ENCODE data around the gene CERS5. TPM values are rescaled to one million over a fixed set of nuclear protein-coding genes. Genes with fewer than 3 reads are reported as not detected.
"Not testable (repeated sequence)": the region's sequence is repeated elsewhere in the genome, so short reads cannot be mapped to it uniquely, and the experiment has no call there.

CERS5 gene
- total RNA-seq, 2 donors from 2014 or later: 15.6 to 22.8 TPM

DNA sequence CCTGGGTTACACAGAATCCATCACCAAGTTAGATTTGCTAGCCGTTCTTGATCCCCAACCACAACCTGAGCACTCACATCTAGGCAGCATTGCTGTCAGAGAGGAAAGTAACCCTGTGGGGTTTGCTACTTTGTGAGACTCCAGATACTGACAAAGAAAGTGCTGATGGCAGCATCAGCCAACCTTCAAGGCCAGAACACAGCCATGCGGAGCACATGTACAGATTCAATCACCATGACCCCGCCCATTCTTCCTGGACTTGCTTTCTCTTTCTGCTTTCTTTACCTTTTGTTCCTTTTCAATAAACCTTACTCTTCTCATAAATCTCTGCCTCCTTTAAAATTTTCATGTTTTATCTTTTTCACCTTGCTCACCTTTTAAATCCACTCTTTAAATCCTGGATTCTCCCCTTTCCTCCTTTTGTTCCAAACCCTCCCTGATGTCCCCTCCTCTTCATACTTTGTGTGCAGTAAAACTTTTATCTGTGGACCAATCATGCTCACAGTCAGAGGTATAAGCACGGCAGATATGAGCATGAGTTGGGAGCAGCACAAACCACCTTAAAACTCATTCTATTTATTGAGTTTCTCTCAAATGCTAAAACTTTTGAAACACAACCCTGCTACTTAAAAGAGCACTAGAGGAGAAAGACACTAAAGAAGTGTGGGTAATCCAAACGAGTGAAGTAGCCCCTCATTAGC, 21.9 kb upstream of the CERS5 start:
- intact Hi-C loops (cut with DNase I): loop anchor here (10.0 kb wide), 2 partner anchors 126 to 214 kb away; partner anchors contain the start of gene AQP6 (in 1 of the 2)
- DNase-seq: no peak
- ATAC-seq: no peak

DNA sequence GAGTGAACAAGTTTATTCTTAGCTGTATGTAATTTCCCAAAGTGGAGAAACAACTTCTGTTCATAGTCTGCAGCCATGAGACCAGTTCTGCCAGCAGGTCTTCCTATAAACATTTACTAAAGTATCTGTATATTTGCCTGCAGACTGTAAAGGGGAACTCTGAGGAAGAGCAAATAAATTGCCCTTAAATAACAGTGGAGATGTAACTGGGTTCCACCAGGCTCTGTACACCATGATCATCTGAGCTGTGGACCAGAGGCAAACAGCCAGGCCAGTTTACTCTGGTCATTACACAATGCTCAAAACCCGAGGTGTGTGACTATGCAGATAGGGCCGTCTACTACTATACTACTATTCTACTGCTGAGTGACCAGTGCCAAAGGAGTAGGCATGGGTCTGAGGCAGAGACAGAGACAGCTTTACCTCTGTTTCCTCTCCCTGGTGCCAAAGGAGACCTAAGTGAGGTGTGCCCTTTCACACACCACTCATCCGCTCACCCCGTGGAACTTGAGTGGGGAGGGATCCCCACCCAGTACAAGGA, 21.1 kb upstream of the CERS5 start:
- peak; percentile 16 to 36 for ATAC-seq
- intact Hi-C loops (cut with DNase I): loop anchor here (10.0 kb wide), 2 partner anchors 126 to 214 kb away; partner anchors contain the start of gene AQP6 (in 1 of the 2)
- no peak for DNase-seq

DNA sequence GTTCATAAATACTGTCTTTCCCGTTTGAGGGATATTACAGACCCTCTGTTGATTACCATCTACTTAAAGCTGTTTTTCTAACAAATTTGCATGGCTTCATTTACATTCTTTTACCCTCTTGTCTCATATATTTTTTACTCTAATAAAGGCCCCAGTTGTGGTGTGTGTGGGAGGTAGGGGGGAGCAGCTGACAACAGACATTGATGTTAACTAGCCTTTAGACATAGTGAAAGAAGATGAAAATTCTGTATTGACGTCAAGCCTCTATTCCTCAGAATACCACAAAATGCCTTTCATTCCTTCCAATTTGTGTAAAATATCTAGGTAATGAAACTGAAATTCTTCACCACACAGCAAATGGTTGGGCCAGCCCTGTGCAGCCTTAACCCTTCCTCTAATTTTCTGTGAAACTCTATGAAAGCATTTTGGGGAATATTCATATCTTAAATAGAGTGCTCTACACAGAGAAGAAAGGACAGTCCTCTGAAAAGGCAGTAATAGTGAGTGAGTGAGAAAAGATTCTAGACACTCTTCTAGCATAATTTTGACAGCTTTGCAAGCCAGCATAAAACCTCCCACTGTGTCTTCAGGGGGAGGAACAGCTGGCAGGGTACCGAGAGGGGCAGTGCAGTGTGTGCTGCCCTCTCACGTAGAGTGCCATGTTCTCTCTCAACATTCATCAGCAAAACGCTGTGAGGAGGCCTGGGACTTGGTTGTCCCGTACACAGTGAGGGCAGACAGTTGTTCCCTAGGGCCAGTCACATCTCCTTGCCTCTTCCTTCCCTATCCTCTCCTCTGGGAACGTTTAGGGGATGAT, 20.1 kb upstream of the CERS5 start:
- ATAC-seq (peak; percentile 51 to 59), DNase-seq (no peak)
- intact Hi-C loops (cut with DNase I): loop anchor here (10.0 kb wide), 2 partner anchors 128 to 212 kb away; partner anchors contain the start of gene AQP6 (in 1 of the 2)

DNA sequence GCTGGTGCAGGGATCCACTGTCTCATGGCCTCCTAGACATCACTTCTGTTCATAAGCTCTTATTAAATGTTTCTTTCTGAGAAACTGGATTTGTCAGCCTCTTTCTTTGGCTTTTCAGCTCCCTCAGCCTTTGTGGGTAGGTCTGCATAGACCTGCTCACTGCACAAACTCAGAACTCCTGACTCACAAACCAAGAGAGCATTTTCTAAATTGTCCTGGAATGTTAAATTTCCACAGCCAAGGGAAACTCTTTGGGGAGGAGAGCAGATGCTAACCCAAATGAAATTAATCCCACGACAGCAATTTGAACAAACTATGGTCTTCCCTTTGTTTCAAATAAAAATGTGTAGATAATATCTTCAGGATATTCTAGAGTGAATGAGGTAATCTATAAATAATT, 19.5 kb upstream of the CERS5 start:
- no peak for DNase-seq
- intact Hi-C loops (cut with DNase I): loop anchor here (10.0 kb wide), 2 partner anchors 128 to 212 kb away; partner anchors contain the start of gene AQP6 (in 1 of the 2)
- peak in 1 of 2 donors; percentile 14 for ATAC-seq

DNA sequence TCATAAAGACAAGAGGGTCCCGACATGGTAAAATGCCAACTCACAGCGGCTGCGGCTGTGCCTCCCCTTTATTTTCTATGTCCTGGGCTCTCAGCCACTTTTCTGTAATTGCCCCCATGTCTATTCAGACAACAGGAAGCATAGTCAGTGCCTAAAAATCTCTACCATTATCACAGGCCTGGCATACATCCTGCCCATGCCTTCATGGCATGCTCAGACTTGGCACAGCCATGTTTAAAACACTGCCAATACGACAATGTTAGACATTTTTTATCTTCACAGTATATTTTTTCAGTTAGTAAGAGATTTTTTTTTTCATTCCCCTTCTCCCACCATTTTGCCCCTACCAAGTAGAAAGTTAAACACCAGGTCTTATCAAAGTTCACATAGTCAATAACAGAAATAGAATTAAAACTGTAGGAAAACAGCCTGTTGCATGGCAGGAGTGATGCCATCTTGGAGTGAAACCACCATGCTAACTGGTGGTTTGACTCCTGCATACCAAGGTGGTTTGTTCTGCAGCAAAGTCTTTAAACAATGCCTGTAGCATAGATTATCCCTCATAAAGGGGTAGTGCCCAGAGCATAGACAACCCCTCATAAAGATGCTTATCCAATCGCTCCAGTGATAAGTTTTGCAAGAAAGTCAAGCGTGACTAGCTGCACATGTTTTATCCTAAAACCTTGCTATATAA, 18.9 kb upstream of the CERS5 start:
- peak in 1 of 2 donors; percentile 50 for ATAC-seq
- intact Hi-C loops (cut with DNase I): loop anchor here (10.0 kb wide), 2 partner anchors 129 to 211 kb away; partner anchors contain the start of gene AQP6 (in 1 of the 2)
- DNase-seq: no peak

DNA sequence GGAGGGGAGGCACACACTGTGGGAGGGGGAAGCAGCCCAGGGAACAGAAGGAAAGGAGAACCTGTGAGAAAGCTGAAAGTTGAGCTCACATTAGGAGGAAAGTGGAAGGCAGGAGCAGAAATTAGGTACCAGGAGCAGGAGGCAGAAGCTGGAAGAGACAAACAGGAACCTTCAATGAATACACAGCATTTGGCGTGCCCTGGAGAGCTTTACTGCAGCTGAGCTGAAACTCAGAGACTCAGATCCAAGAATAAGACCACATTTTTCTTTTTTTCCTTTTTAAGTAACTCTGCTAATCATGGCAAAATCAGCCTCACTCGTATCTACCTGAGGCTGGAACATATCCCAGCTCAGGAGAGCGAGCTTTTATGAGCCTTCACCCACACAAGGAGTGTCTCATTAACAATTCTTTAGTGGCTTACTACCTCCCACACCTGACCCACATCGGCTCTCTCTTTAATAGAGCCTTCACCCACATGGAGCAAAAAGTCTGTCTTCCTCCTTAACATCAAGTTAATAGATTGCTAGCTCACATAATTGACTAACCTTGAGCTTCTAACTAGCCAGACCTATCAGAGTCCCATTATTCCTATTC, 18.2 kb upstream of the CERS5 start:
- intact Hi-C loops (cut with DNase I): loop anchor here (10.0 kb wide), 2 partner anchors 129 to 211 kb away; partner anchors contain the start of gene AQP6 (in 1 of the 2)
- ATAC-seq: no peak
- no peak for DNase-seq

DNA sequence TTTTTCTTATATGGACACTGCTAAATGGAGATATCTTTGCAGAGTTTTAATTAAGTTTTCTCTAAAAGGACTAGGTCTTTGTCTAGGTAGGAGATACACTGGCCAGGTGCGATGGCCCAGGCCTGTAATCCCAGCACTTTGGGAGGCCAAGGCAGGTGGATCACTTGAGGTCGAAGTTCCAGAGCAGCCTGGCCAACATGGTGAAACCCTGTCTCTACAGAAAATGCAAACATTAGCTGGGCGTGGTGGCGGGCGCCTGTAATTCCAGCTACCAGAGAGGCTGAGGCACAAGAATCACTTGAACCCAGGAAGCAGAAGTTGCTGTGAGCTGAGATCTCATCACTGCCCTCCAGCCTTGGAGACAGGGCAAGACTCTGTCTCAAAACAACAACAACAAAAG, 17.1 kb upstream of the CERS5 start:
- no peak for DNase-seq
- ATAC-seq: no peak
- intact Hi-C loops (cut with DNase I): loop anchor here (10.0 kb wide), 2 partner anchors 131 to 209 kb away; partner anchors contain the start of gene AQP6 (in 1 of the 2)

DNA sequence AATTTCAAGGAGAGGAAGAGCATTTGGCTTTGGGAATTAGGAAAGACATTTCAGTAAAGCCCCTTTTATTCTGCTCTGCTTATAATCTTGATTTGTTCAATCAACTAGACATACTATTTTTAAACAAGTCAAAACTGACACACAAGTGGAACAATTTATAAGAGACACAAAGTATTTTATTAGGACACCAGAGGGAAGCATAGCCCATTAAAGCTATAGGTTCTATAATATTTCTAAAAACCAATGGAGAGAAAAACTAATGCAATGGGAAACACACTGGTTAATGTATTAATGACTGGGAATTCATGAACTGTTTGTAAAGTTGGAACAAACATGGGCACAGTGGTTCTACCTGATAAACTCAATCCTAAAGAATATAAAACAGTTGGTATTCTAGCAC, 15.3 kb upstream of the CERS5 start:
- intact Hi-C loops (cut with DNase I): loop anchor here (10.0 kb wide), 2 partner anchors 132 to 208 kb away; partner anchors contain the start of gene AQP6 (in 1 of the 2)
- ATAC-seq (no peak), DNase-seq (no peak)

DNA sequence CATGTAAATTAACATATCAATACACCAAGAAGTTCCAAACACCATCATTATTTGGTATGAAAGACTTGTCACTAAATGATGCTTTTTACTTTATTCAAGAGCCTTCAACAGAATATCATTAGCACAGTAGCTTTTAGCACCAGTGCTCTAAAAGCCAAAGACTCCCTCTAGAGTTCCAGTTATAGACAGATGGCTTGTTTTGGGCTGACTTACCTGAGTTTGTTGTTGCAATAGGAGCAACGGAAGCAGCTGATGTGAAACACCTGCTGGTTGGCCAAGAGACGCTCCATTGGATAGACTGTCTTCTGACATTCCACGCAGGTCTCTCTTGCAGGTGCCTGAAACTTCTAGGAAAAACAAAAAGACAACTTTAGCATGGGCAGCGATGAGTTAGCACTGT, 14.5 kb upstream of the CERS5 start:
- intact Hi-C loops (cut with DNase I): loop anchor here (10.0 kb wide), 2 partner anchors 133 to 207 kb away; partner anchors contain the start of gene AQP6 (in 1 of the 2)
- ATAC-seq (no peak), DNase-seq (no peak)

DNA sequence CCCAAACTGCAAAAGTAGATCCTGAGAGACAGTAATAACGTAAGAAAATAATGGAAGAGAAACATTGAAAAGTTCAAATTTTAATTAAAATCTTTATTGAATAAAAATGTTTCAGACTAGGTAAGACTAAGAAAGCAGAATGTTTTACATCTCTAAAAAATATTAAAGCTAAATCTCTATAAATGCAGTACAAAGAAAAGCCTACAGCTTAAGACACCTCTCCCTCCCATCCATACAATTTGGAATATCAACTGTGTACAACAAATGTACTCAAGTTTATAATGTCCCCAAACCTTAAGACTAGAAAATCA, 8.5 kb upstream of the CERS5 start:
- no peak for ATAC-seq
- intact Hi-C loops (cut with DNase I): loop anchor here (1.0 to 5.0 kb wide), 2 partner anchors 98 to 100 kb away; no protein-coding TSS in a partner anchor
- DNase-seq: no peak

DNA sequence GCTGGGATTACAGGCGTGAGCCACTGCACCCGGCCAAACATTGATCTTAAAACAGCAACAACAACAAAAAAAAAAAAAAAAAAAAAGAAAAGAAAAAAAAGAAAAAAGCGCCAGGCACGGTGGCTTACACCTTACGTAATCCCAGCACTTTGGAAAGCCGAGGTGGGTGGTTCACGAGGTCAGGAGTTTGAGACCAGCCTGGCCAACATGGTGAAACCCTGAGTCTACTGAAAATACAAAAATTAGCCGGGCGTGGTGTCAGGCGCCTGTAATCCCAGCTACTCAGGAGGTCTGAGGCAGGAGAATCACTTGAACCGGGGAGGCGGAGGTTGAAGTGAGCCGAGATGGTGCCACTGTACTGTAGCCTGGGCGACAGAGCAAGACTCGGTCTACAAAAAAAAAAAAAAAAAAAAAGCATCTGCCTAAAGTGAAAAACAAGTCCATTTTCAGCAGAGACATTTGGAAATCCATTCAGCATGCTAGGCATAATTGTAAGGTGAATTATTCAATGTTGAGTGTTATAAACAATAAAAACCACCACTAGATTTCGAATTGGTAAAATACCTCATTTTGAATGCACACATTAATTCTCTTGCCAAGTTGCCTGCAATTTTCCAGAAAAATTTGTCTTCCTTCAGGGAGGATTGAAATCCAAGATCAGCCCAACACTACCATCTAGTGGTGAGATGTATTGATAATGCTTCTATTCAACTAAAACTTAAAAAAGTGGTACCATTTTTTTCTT, 8.0 kb upstream of the CERS5 start:
- ATAC-seq (no peak), DNase-seq (no peak)
- intact Hi-C loops (cut with DNase I): loop anchor here (1.0 to 5.0 kb wide), 2 partner anchors 98 to 100 kb away; no protein-coding TSS in a partner anchor

DNA sequence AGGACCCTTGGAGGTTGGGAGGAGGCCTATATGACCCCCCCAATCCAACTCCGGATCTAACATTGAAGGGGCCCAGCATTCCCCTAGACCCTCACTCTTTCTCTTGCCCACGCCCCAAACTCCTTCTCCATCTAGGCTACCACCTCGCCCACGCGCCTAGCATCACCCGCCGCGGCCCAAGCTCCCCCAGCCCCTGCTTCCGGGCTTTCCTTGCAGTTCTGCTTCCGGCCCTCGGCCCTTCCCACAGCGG, 445 bp downstream of the CERS5 start:
- DNase-seq (peak; percentile 65), ATAC-seq (peak; percentile 14 to 49)
- intact Hi-C loops (cut with DNase I): loop anchor here in 1 of 2 donors (2.0 to 5.0 kb wide), 2 partner anchors 49 to 82 kb away; partner anchors contain the start of gene SMARCD1

DNA sequence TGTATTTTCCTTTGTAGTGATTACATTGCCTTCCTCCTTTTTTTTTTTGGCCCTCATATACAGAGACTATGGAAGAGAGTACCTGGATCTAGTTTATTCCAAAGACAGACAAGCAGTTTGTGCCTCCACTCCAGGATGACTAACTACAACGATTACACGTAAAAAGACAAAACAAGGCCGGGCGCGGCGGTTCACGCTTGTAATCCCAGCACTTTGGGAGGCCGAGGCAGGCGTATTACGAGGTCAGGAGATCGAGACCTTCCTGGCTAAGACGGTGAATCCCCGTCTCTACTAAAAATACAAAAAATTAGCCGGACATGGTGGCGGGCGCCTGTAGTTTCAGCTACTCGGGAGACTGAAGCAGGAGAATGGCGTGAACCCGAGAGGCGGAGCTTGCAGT, 2.2 kb downstream of the CERS5 start:
- DNase-seq (no peak), ATAC-seq (no peak)
- intact Hi-C loops (cut with DNase I): loop anchor here in 1 of 2 donors (5.0 kb wide), 1 partner anchor 48 kb away; no protein-coding TSS in a partner anchor

DNA sequence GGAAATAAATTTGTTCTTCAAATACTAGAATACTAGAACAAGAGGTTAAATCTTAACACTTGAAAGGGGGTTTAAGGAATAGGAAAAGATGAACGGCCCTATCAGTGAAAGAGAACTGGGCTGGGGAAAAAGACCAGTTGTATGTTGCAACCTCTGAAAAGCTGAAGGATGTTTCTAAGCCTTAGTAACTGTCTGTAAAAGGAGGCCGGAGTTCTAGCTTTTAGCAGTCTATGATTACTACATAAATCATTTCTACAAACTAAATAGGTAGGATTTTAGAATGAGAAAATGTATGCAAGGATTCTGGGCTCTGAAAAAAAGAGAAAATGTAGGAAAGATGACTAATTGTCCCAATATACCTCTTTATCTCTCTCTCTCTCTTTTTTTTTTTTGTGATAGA, 4.9 kb downstream of the CERS5 start:
- ATAC-seq (no peak), DNase-seq (no peak)
- intact Hi-C loops (cut with DNase I): no loop called here

DNA sequence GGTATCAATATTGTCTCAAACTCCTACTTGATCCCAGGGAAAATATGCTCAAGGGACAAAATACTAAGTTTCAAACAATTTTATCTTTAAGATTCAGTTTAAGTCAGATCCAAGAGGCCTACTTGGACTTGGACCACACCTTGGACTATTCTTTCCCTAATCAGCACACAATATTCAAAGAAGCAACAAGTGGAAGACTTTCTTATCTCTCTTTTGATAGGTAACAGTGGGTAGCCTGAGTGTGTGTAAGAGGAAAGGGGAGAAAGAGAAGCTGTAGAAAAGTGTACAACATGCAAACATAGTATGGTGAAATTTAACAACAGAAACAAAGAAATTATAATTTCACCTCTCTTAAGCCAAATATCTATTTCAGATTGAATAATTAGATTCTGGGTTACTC, 6.5 kb downstream of the CERS5 start:
- ATAC-seq: no peak
- DNase-seq: no peak
- intact Hi-C loops (cut with DNase I): no loop called here

DNA sequence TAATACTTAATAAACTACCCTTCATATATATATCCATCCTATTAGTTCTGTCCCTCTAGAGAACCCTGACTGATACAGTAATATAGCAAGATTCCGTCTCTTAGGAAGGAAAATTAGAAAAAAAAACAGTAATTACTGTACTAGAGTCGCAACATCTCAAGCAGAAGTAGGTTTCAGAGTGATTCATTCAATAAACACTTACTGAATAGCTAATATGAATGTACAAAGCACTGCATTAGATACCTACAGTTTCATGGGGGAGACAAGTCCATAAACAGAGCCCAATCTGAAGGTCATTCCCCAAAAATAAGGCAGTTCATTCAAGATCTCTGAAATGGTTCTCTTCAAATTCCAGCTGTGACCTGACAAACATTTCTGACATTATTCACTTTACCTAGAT, 9.9 kb downstream of the CERS5 start:
- intact Hi-C loops (cut with DNase I): no loop called here
- no peak for ATAC-seq
- DNase-seq: no peak

DNA sequence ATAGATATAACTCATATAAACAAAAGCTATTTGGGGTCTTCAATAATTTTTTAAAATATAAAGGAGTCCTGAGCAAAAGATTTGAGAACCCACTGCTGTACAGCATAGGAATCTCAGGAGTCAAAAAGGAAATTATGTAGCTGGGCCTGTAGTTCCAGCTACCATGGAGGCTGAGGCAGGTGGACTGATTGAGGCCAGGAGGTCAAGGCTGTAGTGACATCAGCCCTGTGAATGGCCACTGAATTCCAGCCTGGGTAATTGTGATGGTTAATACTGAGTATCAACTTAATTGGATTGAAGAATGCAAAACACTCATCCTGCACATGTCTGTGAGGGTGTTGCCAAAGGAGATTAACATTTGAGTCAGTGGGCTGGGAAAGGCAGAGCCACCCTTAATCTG, 10.5 kb downstream of the CERS5 start:
- ATAC-seq: no peak
- intact Hi-C loops (cut with DNase I): no loop called here
- no peak for DNase-seq

DNA sequence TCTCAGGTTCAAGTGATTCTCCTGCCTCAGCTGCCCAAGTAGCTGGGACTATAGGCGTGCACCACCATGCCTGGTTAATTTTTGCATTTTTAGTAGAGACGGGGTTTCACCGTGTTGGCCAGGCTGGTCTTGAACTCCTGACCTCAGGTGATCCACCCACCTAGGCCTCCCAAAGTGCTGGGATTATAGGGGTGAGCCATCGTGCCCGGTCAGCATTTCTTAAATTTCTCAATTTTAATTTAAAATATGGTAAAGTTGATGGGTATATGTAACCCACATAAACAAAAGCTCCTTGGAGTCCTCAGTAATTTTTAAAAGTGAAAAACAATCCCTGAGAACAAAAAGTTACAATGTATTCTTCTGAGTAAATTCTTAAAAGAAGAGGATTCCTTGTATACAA, 12.2 kb downstream of the CERS5 start:
- intact Hi-C loops (cut with DNase I); DNase-seq; ATAC-seq: not testable (repeated sequence)
